GM21786 (cell line): ENCODE measurements around the gene RBBP5.

ENCODE experiments used
- ATAC-seq: cut with Tn5 transposase; IDR thresholded peaks from one replicate; pipeline ENCODE4 v1.9.1; 2021; ENCODE audit not compliant: unreplicated experiment

The RBBP5 gene

DNA sequence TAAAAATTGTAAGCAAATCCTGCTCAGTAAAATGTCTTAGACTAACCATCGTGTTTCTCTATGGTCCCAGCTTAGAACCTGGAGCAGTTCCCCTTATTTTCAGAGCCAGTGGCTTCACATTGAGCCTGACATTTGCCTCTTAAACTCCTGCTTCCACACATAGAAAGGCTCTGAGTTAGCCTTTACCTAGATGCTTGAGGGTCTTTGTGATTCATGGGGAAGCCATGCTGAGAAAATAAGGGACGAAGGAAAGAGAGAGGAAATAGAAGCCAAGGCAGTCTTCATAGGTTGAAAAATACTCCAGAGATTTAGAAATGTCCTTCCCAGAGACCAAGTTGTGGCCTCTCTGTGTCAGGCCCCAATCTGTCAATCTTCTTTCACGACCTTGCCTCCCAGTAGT, 16.1 kb upstream of the RBBP5 start:
- no peak for ATAC-seq

DNA sequence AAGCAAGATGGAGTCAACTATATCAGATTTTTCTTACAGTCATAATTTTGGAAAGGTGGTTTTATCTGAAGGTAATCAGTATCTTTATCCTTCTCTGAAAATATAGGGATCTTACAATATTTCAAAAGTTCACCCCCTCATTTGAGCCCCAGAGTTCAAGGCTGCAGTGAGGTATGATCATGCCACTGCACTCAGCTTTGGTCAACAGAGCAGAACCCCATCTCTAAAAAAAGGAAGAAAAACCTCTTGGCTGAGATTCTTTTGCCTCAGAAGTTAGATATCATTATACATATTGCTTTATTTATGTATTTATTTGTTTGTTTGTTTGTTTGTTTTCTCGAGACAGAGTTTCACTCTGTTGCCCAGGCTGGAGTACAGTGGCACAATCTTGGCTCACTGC, 11.5 kb upstream of the RBBP5 start:
- ATAC-seq: no peak

DNA sequence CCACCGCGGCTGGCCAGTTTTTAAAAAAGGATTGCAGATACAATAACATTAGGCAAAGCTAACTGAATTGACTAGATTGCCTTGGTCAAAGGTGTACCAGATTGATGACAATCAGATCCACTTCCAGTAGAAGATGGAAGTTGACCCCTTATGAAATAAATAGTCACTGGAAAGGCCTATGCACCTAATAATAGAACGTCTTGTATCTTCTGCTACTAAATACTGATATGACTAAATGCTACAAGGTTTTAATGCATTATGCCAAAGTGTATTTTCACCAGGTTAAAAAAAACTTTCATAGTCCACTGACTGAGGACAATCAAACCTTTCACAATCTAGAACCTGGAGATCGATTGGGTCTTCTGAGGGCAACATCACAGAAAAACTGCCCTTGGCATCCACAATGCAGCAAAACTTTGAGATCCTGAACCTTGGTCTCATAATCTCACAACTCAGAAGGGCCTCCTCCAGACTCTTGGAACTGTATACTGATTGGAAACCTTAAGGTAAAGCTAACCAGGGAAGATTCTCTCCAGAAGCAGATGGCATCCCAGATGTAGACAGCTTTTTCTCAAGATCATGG, 7.8 kb upstream of the RBBP5 start:
- ATAC-seq: no peak

DNA sequence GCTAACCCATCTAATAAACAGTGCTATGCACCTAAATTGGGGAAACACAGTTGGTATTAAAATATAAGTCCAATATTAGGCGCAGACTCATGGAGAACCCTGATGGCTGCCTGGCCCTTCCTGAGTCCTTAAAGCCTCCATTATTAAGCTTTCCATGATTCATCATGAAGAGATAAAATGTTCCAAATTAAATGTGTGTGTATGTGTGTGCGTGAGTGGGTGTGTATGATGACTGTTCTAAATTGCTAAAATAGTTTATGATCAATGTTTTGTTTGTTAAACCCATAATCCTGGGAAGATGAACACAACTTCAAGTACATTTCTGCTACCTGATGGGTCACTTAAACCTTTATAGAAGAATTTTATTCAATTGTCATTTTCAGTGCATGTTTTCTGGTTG, 6.3 kb upstream of the RBBP5 start:
- ATAC-seq: no peak

DNA sequence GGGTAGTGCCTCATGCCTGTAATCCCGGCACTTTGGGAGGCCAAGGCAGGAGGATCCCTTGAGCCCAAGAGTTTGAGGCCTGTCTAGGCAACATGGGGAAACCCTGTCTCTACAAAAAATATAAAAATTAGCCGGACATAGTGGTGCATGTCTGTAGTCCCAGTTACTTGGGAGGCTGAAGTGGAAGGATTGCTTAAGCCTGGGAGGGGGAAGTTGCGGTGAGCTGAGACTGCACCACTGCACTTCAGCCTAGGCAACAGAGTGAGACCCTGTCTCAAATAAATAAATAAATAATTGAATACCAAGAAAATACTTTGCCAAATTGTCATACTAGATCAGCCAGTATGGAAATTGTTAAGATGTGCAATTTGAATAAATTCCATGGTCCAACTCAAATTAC, 5.9 kb upstream of the RBBP5 start:
- ATAC-seq: no peak

DNA sequence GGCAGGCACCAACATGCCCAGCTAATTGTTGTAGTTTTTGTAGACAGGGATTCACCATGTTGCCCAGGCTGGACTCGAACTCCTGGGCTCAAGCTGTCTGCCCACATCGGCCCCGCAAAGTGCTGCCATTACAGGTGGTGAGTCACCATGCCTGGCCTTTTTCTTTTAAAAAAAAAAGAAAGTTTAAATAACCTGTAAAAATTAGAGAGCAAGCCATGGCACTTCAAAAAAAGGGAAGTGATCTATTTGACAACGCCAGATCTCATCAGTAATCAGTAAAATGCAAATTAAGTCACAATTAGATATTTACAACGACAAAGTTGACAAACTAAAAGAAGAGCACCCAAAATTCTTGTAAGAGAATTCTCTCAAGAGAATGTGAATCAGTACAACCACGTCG, 2.9 kb upstream of the RBBP5 start:
- ATAC-seq: no peak

DNA sequence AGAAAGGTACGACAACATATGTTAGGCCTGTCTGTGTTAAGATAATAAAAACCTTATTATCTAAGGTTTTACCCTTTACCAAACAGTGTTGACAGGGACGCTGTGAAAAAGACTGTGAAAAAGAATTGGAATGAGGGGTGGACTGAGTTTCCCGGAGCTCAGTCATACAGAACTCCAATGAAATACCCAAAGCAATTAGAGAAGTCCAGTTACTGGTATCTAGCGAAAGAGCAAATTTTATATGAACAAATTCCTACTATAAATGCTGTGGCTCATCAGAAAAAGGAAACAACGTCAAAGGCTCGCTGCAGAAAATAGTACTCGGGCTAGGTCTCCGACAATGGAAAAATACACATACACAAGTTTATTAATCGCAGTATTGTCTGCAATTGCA, 708 bp upstream of the RBBP5 start:
- peak; percentile 1 for ATAC-seq

DNA sequence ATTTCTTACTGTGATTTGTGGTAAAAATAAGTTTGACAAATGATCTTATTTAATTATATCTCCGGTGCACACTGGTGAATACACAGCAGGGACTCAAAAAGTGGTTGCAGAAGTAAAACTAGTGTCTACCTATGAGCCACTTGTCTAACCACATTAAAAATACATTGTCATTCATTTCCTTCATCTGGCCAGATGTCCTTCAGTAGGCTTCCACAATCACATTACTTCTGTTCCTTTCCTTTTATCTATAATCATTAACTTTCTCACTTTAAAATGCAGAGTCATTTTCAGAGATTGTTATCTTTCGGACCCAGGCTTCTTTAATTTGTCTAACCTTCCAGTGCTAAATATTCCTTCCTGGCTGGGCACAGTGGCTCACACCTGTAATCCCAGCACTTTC, 3.0 kb downstream of the RBBP5 start:
- no peak for ATAC-seq

DNA sequence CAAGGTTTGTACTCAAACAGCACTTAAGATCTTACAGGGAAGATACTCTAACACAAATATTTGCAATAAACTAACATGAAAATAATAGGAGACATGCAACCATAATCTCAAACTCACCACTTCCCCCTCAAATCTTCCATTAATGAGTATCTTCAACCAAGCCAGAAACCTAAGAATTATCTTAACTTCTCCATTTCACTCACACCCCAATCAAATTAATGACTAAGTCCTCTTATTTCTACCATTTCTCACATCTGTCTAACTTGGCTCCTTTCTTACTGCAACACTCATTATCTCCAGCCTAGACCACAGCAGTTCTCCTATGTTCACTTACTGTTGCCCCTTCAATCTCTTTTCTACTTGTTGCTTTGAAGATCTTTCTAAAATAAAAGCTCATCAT, 10.4 kb downstream of the RBBP5 start:
- no peak for ATAC-seq

DNA sequence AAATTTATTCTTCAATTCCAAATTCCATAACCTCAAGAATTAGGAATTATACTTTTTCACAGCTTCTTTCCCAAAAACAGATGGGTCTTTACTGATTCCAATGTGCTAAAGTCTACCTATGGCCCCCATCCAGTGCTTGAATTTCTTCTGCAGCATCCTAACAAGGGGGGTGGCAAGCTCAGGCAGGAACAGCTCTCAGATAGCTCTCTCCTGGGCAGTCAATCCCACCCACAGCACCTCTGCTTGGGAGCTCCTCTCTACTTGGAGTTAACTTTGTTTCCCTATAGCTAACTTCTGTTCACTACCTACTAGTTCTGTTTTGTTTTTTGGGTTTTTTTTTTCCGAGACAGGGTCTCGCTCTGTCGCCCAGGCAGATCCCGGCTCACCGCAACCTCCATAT, 12.1 kb downstream of the RBBP5 start:
- ATAC-seq: no peak

DNA sequence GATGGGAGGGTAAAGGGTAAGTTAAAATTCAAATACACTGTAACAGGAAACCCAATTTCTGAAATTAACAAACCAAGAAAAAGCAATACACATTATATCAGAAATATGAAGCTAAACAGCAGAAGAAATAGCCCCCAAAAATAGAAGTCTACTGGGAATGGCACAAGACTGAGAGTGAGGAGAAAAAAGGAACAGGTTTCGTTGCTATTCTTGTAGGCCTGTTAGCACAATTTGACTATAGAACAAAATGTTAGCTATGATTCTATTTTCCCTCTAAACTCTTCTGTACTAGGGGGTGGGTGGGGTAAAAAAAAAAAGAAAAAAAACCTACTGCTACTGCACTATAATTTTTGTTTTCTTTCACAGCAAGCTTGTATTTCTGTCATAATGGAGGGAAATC, 12.5 kb downstream of the RBBP5 start:
- ATAC-seq: no peak

DNA sequence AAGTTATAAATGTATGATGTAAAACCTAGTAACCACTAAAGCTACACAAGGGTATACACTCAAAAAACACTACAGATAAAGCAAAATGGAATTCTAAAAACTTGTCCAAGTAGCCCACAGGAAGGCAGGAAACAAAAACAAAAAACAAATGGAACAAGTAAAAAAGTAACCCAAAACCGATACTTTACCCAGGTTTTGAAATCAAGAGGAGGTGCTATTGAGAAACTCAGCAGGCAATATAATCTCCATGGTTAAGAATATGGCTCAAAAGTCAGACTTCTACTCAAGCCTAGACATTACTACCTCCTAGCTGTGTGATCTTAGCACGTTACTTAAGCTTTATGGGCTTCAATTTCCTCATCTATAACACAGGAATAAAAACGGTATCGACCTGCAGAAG, 13.3 kb downstream of the RBBP5 start:
- no peak for ATAC-seq

DNA sequence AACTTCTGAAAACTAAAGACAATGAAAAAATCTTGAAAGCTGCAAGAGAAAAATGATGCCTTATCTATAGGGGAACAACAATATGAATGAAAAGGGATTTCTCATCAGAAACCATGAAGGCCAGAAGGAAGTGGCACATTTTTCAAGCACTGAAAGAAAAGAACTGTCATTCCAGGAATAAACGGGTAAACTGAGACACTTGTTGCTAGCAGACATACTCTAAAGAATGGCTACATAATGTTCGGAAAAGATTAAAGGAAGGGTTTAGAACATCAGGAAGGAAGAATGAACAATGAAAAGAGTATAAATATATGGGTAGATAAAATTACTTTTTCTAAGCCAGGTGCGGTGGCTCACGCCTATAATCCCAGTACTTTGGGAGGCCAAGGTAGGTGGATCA, 14.5 kb downstream of the RBBP5 start:
- no peak for ATAC-seq

DNA sequence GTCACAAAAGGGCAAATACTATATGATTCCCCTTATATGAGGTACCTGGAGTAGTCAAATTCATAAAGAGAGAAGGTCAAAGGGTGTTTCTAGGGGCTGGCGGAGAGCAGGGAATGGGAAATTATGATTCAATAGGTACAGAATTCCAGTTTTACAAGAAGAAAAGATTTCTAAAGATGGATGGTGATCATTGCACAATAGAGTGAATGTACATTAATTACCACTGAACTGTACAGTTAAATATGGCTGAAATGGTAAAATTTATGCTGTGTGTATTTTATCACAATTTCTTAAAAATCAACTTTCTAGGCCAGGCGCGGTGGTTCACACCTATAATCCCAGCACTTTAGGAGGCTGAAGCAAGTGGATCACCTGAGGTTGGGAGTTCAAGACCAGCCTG, 19.4 kb downstream of the RBBP5 start:
- ATAC-seq: no peak

DNA sequence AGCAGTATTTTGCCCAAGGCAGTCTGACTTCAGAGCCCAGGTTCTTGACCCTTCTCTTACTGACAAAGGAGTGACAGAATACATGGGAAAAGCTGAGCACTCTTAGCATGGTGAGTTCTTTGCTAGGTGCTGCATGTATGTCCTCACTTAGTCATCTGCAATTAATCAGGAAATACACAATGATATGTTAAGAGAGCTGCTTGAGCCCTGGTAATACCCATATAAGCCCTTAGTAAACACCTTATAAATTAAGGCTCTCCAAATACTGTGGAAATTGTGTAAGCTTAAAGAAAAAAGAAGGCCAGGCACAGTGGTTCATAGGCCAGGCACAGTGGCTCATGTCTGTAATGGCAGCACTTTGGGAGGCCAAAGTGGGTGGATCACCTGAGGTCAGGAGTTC, 23.5 kb downstream of the RBBP5 start:
- no peak for ATAC-seq

DNA sequence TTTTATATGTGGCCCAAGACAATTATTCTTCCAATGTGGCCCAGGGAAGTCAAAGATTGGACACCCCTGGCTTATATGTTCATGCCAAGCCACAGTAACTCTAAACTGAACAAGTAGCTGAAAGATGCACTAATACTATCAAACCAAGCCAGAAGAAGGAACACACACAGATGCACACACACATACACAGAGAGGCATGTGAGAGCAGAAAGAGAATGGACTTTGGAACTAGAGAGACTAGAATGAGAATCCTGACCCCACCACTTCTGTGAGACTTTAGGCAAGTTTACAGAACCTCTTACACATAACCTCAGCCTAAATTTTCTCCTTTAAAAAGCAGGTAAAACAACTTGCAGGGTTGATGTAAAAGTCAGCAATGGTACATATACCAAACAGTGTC, 26.4 kb downstream of the RBBP5 start:
- no peak for ATAC-seq

DNA sequence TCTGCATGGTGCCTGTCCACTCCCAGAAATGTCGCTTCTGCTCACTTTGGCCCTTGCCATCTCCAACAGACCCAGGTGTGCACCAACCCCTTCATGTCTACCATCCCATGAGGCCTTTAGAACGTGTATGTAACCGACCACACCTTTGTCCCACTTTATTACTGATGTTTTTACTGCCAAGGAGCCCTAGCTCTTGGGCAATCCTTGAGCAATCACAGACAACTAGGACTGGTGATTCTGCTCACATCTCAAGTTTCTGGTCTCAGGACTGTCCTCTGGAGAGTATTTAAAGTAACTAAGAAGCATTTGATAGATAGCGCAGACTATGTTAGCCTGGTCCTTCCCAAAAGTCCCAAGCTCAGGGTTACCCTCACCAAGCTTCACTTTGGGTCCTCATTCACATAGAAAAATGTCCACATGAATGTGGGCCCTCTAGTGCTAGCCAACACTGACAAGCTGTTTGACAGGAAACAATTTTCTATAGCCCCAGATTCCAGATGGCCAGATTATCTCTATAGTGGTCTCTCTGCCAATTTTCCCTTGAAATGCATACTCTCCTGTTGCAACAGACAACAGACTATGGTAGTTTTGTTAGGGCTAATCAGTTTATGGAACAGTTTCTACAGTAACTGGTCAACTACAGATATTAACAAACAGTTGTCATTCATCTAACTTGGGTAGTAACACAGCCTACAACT, 30.6 kb downstream of the RBBP5 start:
- ATAC-seq: no peak

DNA sequence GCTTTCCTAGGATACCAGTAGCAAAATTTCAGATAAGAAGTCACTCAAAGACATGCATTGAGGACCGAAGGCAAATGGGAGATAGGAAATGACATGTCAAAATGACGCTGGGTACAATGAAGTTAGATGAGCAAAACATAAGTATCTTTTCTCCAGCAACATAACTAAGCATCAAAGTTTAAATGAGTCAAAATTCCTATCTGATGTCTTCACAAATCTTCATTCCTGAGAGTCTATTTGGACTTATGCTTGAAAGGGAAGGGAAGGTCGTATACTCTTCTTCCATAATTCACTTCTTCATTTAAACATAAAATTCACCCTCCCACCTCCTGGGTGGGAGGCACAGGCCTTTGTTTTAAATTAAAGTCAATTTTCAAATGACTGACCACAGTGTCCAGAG, 33.4 kb downstream of the RBBP5 start:
- ATAC-seq: no peak

DNA sequence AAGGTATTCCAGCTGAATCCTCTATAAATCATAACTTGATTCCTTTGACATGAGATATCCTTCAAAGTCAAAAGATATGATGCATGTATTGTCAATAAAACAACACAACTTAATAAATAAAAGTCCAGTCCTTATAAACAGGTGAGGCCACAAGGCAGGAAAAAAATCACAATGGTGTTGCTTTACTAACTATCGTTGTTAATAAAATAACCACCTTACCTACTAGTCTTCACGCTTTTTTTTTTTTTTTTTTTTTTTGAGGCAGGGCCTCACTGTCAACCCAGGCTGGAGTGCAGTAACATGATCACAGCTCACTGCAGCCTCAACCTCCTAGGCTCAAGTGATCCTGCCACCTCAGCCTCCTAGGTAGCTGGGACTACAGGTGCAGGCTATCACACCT, 37.4 kb downstream of the RBBP5 start, which contains the start of gene TMEM81:
TSS of gene TMEM81 (minus strand) at position 101 of the 400 bp plus-strand sequence. CDS start 140 bp downstream, outside the sequence.
- ATAC-seq: no peak

DNA sequence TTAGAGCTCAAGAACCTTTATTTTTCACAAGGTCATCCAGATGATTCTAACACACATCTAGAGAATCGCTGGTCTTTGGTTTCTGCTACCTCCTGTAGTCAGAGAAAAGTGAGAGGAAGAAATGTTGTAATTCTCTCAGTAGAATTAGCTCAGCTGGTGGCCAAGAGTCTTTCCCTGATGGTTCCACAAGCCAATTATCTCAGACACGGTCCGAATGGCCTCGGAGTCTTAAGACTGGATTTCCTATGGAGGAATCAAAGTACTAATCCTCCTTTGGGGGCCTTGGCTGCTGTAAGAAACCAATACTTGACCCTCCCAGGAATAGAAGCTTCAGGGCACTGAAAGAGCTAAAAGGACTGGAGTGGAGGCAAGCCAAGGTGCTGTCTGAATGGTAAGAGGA, 39.3 kb downstream of the RBBP5 start:
- ATAC-seq: no peak

DNA sequence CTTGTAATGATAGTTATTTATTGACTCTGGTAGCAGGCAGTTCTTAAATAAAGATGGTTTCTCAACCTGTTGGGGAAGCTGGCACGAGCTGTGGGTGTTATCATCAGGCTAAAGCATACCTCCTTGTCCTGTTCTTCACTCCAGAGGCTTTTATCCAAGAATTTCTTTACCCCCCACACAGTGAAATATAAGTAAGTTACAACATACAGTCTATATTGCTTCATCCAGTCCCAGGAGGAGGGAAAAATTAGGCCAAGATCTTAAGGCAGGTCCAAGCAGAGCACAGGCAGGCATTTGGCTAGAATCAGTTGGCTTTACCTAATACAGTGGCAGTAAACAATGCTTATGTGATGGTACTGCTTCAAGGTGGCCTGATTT, 43.9 kb downstream of the RBBP5 start:
- no peak for ATAC-seq

DNA sequence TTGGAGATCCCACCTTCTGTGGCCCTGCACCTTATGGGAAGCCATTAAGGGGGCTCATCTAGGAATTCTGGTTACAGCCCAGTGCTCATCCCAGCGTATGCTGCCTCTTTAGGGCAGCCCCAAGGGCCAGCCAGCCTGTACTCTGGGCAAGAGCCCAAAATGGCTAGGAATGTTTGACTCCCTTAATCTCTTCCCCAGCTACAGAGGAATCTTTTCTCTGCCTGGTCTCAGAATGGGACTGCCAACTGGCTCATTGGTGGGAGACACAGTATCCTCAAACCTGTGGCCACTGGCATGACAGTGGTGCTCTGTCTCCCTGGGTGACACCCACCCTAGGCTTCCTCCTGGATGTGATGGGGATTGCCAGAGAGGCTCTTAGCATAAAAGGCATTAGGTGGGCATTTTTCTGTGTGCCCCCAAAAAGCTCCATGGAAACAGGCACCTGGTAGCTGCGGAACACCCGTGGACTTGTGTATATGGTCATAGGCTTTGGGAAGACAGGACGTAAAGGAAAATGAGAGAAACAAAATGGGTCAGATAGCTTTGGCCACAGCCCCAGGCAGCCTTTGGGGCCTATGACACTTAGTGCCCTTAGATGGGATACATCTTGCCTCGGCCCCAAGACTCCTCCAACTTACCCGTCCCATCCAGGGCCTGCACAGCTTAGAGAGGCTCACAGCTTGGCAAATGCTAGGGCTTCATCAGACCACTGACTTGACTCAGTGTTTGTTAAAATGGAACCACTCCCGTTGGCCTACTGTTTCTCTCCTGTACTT, 44.4 kb downstream of the RBBP5 start:
- ATAC-seq: no peak
